NCI-H128 (cell line): ENCODE results near the gene TOX2.
"Not testable (repeated sequence)": the region's sequence is repeated elsewhere in the genome, so short reads cannot be mapped to it uniquely, and the experiment has no call there.

Source experiments
- DNase-seq: peaks from one replicate; lab custom pipeline; 2025; ENCODE audit not compliant: unreplicated experiment; lab: John Stamatoyannopoulos, UW

TOX2 gene

GRCh38 chr20:44029848-44030230 is 115.2 kb downstream of the TOX2 start:
- DNase-seq: no peak

DNA sequence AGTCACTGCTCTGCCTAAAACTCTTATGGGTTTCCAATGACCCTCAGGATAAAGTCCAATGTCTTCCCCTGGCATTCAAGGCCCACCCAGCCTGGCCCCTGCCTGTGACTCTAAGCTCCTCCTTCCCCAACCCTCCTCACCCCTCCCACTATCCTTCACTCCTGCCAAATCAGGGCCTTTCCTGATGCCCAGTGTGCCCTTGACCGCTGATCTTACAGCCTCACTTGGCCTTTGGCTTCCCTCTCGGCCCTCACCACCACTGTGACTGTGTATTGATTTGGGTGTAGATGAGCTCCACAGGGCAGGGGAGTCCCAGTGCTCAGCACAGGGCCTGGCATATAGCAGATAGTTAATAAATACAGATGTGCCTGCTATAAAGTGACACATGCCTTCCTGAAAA is 115.7 kb downstream of the TOX2 start:
- no peak for DNase-seq

GRCh38 chr20:44031001-44031574 is 116.4 kb downstream of the TOX2 start:
- DNase-seq: no peak

- peak; percentile 25 for DNase-seq
Measured at GRCh38 chr20:44031781-44032582, 117.3 kb downstream of the TOX2 start.

DNA sequence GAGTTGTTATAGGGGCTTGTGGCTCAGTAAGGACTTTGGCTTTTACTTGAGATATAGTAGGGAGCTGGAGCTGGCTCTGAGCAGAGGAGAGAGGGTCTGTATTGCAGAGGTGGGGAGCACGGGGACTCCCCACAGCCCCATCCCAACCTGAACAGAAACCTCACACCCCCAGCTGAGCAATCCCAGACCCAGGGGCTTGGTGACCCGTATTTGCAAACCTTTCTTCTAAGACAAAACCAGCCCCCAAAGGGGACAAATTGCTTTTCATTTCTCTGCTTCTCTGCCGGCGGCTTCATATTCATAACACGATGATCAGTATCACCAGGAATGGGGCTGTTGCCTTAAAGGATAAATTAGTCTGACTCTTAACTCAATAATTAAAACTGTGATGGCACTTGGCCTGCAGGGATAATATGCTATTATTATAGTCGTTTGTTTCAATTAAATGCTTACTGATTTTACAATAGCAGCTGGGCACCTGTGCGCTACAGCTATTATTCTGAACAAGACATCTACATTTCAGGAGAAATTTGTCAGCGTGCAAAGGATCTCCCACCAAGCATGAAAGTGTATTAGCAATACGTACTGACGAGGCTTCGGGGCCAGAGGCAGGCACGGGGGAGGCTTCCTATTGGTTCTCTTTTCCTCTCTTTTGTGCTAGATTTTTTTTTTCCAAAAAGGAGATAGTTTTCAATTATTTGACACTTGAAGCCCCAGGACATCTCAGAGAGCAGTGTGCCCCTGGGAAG is 118.1 kb downstream of the TOX2 start:
- no peak for DNase-seq

DNA sequence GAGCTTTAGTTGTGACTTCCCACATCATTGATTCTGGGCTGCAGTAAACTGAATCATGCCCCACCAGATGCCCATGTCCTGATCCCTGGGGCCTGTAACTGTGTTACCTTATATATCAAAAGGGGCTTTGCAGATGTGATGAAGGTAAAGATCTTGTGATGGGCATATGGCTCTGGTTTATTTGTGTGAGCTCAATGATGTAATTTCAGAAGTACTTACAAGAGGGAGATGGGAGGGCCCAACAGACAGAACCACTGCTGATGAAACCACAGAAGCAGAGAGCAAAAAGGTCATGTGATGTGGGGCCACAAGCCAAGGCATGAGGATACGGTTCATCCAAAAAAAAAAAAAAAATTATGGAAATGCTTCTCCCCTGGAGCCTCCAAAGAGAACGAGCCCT is 118.7 kb downstream of the TOX2 start:
- no peak for DNase-seq

- no peak for DNase-seq
Measured at GRCh38 chr20:44033873-44034272, 119.2 kb downstream of the TOX2 start.

DNA sequence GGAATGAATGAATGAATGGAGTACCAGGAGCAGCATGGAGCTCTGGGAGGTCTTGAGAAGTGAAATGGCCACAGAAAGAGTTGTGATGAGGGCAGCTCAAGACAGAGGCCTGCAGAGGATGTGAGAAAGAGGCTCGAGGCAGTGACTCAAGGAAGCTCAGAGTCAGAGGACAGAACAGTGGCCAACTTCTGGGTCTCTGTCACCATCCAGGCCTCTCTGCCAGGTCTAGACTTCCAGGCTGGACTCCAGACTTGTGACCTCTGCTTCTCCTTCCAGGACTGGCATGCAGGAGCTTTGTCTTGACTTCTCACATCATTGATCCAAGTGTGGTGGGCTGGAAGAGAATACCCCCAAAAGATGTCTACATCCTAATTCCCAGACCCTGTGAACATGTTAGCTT is 119.8 kb downstream of the TOX2 start:
- DNase-seq: no peak

GRCh38 chr20:44034965-44035635 is 120.4 kb downstream of the TOX2 start:
- DNase-seq: no peak

- no peak for DNase-seq
Measured at GRCh38 chr20:44035924-44036323, 121.3 kb downstream of the TOX2 start.

DNA sequence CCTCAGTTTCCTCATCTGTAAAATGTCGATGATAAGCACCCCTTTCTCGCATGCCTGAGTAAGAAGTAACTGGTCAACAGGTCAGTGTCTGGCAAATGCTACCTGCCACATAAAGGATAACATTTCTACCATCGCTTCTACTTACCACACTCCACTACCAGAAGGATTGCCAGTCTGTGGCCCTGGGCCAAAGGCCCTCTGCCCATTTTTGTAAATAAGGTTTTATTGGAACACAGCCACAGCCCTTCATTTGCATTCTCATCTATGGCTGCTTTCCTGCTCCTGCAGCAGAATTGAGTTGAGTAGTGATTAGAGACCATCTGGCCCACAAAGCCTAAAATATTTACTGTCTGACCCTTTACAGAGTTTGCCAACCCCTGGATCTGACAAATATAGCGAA is 121.8 kb downstream of the TOX2 start:
- DNase-seq: no peak

DNA sequence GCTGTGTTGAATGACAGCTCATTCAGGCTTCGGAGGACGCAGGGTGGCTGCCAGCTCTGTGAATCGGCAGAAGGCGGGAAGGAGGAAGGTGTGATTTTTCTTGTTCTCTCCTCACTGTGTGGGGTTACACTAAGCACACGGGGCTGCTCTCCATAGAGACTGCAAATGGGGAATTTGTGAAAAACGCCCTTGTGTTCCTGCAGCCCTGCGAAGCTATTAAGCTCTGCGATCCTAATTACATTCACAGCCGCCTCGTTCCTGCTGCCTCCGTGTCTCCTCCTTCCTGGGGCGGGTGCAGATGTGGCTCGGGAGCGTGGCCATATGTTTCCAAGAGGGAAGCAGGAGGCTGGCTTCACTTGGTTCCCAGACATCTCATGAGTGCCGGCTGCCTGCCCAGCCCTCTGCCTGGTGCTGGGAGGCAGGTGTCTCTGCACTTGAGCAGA is 124.0 kb downstream of the TOX2 start:
- no peak for DNase-seq

- no peak for DNase-seq
Measured at GRCh38 chr20:44039147-44039546, 124.5 kb downstream of the TOX2 start.

GRCh38 chr20:44039741-44040140 is 125.1 kb downstream of the TOX2 start:
- DNase-seq: no peak

DNA sequence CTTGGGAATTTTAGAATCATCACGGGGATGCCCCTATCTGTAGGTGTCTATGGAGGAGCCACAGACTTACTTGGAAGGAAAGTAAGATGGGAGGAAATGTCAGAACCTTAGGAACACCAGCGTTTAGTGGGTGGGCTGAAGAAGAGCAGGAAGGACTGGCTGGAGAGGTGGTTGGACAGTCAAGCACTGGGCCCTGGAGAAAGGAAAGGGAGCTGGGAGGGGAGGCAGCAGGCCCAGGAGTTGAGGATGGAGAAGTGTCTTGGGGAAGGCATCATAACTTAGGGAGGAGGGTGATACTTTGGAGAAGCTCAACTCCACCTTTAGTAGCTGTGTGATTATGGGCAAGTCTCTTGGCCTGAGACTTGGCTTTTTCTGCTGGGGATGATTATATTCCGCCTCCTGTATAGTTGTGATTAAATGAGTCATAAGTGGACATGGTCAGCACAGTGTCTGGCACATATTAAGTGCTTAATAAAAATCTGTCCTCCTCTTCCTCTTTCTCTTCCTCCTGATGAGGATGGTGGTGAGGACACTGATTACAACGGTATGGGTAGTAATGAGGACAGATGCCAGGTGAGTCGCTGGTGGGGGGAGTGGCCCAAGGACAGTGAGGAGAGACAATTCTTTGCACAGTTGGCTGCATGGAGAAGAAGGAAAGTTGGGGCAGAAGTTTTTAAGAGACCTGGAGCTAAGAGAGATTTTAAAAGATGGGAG is 125.7 kb downstream of the TOX2 start:
- DNase-seq: no peak

GRCh38 chr20:44041001-44041400 is 126.3 kb downstream of the TOX2 start:
- no peak for DNase-seq

DNA sequence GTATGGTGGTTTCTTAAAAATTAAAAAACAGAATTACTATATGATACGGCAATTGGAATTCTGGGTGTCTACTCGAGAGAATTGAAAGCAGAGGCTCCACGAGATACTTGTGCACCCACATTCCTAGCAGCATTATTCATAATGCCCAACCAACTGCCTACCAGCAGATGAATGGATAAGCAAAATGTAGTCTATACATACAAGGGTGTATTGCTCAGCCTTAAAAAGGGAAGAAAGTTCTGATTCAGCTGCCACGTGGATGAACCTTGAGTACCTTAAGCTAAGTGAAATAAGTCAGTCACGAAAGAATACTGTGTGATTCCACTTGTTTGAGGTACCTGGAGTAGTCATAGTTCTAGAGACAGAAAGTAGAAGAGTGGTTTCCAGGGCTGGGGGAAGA is 130.1 kb downstream of the TOX2 start:
- not testable (repeated sequence) for DNase-seq

DNA sequence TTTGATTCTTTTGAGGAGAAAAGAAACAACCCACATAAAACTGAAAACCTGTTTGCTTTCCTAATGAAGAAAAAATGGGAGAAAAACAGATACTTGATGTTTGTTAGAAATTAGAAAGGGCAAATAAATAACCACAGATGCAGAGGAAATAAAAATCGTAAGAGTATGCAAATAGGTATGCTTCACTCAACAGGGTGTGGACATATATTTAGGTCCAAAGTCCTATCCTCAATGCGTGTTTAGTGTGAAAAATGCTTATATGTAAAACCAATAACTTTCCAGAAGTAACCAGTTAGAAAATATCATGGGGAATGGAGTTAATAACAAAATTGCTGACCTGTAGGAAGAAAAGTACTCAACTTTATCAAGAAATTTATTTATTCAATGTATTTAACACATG is 135.7 kb downstream of the TOX2 start:
- DNase-seq: no peak

- no peak for DNase-seq
Measured at GRCh38 chr20:44050925-44051660, 136.4 kb downstream of the TOX2 start.

DNA sequence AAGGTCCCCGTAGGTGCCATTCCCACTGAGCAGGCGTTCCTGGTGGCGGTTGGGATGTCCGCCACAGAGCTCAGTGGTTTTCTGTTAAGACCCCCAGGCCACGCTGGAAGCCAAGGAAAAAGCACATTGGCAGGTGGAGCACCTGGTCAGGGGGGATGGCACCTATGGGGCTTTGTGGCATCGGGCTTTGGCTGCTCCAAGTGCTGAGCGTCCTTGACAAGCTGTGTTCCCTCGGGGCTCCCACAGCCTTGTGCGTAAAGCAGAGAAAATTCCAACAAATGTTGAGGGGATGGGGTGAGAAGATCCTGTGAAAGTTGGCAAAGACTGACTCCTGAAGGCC is 137.0 kb downstream of the TOX2 start:
- DNase-seq: no peak
